GM18867 (cell line): Measurements from ENCODE around the gene CSTPP1.

Experiments
- ATAC-seq: cut with Tn5 transposase; IDR thresholded peaks from one replicate; pipeline ENCODE4 v1.9.1; 2021; ENCODE audit warnings: mild to moderate bottlenecking, moderate library complexity; ENCODE audit not compliant: unreplicated experiment

The CSTPP1 gene

DNA sequence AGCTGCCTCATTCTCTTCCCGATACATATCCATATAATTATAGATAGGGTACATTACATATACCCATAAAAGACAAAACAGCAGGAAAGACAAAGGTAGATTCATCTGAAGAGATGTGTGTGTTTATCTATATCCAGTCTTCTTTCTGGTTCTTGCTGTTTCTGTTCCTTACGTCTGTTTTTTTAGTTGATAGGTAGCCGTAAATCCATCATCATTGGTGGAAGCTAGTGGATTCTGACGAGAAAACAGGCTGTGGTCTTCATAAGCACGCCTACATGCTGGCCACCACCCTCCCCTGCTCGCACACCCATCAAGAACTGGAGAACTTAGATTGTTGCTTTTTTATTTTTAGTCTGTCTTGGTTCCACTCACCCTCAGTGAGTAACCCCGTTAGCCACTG is 188.5 kb downstream of the CSTPP1 start:
- ATAC-seq: no peak

DNA sequence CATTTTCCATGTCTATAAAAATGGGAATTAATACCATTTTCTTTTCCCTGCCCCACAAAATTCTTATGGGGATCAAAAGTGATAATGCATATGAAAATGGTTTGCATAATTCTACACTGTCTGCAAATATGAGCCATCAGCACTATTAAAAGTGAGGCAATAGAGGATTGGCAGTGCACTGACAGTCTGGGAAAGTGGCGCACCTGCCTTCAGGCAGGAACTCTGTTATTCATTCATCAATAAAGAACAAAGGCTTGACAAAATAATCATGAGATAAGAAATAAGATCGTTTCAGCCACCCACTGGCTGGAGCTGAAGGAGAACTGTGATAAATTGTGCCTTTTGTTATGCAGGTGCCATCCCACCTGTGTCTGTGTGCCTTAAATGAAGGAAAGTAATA is 190.7 kb downstream of the CSTPP1 start:
- ATAC-seq: no peak

DNA sequence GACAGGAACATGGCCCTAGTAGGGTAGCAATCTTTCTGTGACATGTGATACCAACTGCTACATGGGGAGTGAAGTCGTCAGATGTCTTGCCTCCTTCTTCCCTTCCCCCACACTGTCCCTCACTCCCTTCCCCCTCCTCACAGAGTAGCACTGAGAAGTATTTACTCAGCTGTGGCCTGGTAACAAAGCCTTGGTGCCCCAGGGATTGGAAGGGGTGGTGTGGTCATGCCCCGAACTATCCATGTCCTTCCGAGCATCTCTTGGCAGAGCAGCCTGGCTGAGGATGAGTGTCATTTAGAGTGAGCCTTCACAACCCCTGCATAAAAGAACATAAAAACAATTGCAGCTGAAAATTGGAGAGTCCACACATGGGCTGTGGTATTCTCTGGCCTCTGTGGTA is 194.0 kb downstream of the CSTPP1 start:
- ATAC-seq: no peak

DNA sequence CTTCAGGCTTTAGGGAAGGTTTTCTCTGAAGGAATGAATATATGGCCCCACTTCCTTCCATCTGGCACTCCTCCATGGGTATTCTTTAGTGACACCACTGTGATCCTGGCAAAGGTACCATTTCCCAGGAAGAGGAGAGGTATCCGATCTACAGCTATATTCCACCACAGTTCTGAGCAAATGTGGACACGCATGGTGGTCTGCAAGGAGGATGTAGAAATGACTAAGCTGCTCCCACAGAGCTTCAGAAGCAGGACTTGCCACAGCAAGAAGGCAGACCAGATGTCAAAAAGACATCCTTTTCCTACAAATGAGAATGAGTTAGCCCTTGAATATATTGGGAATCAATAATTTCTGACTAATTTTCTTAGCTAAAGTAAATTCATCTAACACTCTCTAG is 194.6 kb downstream of the CSTPP1 start:
- no peak for ATAC-seq

DNA sequence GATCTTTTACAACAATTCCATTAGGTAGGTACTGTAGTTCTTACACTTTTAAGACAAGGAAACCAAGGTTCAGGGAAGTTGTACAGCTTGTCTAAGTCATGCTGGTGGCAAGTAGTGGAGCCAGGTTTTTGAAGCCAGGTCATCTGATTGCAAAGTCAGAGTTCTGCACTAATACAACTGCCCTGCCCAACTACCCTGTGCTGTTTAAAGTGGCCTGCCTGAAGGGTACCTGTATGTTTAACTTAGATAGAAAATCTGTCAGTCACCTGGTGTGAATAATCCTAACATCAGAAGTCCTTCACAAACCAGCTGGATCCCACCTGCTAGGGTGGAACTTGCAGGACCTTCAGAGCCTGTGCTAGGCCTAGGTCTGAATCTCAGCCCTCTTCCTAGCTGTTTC is 195.9 kb downstream of the CSTPP1 start:
- ATAC-seq: no peak

DNA sequence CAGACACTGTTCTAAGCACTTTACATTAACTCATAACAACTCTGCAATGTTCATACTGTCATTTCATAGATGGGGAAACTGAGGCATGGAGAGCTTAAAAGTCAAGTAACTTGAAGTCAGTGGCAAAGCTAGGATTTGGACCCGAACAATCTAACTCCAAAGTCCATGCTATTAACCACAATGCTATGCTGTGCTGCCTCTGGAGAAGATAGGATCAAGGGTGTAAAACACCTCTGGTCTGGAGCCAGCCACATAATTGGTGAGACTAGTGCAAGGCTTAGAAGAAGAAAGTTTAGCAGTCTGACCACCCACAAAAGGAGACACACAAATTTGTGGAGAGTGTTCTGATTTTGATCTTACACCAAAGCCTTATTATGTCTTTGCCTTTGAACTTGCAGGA is 196.4 kb downstream of the CSTPP1 start:
- no peak for ATAC-seq

DNA sequence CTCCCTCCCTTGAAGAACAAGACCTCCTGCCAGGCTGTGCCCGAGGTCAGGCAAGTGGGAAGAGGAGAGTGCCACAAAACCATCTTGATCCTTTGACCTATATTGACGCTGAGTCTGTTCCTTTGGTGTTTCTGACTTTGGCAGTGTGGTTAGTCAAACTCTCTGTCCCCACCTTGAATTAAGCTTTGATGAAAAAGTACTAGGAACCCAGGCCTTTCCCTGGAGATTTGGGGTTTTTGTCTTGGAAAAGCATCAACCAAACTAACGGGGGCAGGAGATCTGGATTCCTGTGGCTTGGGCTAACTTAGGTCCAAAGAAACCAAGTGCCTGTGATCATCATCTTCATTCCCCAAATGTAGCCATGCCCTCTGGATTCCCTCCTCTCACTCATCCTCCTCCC is 199.8 kb downstream of the CSTPP1 start:
- no peak for ATAC-seq

DNA sequence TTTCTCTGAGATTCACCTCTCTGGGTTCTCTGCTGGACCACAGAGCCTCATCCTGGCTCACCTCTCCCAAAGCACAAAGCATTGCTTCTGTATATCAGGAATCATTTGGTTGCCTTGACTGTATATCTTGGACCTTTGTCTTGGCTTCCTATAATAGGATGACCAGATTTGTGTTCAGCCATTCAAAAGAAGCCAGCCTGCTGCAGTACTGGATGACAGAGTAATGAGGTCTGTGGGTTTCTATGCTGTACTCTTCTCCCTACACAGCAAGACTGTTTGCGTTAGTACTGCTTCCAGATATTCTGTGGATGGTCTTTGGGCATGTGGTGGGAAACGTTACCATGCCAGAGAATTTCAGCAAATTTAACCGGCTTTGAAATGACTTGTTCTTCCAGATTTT is 200.4 kb downstream of the CSTPP1 start:
- no peak for ATAC-seq

DNA sequence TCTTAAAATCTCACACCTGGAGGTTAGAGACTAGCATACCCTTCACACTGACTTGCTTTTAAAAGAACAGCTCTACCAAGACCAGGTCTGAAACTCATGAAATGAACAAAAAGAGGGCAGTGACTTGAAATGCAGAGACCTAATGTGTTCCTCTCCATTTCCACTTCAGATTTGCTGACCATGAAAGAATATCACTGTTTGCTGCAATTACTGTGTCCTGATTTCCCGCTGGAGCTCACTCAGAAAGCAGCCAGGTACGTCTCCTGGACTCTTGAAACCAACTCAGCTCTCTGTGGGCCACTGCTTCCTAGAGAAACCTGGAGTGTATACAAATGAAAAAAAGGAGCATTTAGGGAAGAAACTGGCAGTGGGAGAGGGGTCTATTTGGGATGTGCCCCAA is 200.9 kb downstream of the CSTPP1 start:
- ATAC-seq: no peak

DNA sequence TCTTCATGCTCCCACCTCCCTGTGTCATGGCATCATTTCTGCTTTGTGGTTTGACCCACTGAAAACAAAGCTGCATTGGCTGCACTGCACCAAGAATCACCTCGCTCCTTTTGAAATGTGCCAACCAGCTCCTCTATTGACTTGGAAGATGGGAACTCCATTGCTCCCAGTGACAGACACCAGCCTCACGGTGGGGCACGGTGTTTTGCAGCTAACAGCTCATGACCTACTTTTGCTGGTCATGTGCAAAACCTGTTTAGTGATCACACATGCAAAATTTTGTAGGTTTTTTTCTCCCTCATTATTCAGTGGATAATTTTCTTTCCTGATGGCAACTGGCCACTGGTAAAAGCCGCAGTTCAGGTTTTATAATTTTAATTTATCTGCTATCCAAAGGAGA is 203.3 kb downstream of the CSTPP1 start:
- no peak for ATAC-seq

DNA sequence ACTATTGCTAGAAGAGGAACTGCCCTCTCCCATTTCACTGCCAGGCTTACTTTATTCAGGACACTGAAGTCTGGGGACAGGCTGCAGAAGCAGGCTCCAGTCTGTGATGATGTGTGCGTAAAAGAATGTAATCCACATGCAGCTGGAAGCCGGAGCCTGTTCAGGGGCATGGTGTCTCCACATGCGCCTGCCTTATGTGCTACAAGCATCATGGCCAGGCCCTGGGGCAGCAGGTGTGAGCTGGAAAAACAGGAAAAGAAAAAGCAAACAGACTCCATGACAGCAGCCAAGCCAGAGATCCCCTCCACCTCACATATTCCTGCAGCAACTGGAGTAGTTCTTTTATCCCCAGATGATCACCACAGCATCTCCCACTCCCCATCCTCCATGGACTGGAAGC is 206.8 kb downstream of the CSTPP1 start:
- ATAC-seq: no peak

DNA sequence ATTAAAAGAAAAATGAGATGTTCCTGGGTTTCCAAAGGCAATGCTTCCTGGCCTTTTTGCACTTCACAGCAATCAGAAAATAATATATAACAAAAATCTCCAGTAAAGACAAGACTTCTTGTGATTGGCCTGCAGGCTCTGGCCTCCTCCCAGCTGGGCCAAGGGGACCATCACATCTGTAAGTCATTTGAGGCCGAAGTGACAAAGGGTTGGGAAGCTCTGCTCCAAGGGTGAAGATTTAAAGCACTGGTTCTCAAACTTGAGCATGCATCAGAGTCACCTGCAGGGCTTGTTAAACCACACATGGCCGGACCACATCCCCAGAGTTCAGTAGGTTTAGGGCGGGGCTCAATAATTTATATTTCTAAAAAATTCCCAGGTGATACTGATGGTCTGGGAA is 208.0 kb downstream of the CSTPP1 start:
- no peak for ATAC-seq

DNA sequence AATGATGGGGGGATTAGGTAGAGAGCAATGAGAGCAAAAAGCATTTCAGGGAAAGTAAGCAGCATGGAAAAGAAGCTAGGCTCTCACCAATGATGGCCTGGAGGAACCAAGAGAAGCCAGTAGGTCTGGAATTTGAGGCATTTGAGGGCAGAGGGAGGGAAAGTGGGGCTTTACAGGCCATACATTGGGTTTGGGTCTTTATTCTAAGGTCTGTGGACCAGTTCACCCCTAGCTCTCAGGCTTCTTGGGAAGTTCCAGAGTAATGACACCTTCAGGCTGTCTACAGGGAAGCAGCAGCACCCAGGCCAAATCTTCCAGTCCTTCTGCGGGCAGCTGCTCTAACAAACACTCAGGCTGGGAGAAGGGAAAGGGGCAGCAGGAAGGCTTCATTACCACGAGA is 210.7 kb downstream of the CSTPP1 start:
- ATAC-seq: no peak

DNA sequence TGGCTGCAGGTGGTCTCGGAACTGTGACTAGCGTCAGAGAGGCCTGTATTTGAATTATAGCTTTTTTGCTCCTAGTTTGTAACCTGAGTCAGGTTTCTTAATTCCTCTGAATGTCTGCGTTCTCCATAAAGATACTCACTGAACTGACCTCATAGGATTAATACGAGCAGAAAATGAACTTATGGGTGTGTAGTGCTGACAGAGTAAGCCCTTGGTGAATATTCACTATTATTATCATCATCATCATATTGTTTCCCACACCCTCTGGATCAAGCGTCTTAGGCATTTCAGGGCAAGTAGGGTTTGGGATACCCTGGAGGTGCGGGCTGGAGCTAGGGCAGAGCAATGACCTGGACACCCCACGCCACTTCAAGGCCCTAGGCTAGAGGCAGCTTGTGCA is 211.1 kb downstream of the CSTPP1 start:
- no peak for ATAC-seq

DNA sequence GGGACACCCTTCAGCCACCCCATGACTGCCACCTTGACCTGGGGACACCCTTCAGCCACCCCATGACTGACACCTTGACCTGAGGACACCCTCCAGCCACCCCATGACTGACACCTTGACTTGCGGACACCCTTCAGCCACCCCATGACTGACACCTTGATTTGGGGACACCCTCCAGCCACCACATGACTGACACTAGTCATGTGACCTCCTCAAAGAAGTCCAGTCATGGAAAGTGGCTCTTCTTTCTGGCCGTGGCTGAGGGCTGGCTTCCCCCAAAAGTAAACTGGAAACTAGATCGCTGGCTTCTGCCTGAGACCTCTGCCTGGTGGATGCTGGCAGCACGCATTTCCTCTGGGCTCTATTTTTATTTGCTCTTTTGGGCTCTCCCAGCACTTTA is 211.7 kb downstream of the CSTPP1 start:
- ATAC-seq: no peak

DNA sequence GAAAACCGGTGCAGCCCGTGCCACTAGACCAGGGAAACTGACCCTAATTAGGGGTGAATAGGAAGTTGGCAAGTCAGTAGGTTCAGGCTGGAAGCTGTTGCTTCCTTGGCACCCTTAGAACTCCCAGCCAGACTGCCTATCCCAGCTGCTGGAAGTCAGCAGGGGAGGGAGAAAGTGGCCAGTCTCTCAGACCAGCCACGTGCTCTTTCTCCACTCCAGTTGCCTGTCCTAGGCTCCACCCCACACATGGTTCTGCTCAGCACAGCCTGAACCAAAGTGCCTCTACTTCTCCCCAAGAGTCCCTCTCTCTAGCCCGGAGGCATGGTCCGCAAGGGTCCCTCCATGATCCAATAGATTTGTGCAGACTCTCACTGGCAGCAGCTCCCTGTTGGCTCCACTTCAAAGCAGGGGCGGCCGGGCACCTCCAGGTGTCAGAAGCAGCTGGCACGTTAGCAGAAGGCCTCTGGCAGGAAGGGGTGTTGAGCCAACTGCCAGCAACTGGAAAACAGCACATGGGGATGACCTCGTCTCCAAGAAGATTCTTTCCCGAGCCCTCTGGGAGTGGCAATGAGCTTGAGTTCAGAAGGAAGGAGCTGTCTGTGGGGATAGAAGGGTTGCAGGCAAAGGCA is 212.5 kb downstream of the CSTPP1 start:
- ATAC-seq: no peak

DNA sequence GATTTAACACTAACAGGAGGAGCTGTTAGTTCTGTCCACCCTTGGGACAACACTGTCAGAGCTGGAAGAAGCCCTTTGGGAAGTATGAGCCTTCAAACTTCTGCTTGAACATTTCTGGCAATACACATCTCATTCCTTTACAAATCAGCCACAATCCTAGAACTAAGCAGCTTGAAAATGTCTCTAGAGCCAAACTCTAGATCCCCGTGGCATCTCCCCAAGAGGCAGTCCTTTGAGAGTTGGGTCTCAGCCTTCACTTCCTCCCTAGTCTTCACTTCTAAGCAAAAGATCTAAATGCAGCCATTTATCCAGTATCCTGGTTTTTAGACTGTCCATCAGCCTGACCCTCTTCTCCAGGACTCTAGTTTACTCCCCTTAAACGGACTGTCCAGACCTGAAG is 213.2 kb downstream of the CSTPP1 start:
- ATAC-seq: no peak

DNA sequence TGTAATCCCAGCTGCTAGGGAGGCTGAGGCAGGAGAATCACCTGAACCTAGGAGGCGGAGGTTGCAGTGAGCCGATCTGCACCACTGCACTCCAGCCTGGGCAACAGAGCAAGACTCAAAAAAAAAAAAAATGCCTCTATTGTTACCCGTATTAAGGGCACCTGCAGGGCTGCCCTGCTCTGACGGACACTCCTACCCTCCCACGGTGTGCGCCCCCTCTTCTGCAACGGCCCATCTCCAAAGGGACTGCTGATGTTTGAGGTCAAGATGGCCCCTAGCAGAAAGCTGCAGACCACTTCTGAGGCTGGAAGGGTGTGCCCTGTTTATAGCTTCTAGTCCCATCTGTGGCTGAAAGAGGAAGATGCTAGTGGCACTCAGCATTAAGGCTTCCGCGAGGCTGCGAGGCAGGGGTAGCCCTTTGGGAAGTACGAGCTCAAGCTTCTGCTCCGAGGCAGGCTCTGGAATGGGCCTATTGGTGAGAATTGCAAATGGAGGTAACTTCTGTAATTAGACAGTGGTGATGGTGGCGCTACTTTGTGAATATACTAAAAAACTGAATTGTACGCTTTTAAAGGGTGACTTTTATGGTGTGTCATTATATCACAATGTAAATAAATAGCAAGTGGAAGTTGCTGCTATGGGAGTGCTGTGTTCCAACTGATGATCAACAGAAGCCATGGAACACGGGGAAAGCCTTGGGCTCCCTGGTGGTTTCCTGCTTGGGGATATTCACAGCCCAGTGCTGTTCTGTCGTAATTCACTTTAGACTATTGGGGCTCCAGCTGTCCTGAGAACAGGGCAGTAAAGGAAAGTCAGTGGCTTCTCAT is 215.8 kb downstream of the CSTPP1 start:
- no peak for ATAC-seq

DNA sequence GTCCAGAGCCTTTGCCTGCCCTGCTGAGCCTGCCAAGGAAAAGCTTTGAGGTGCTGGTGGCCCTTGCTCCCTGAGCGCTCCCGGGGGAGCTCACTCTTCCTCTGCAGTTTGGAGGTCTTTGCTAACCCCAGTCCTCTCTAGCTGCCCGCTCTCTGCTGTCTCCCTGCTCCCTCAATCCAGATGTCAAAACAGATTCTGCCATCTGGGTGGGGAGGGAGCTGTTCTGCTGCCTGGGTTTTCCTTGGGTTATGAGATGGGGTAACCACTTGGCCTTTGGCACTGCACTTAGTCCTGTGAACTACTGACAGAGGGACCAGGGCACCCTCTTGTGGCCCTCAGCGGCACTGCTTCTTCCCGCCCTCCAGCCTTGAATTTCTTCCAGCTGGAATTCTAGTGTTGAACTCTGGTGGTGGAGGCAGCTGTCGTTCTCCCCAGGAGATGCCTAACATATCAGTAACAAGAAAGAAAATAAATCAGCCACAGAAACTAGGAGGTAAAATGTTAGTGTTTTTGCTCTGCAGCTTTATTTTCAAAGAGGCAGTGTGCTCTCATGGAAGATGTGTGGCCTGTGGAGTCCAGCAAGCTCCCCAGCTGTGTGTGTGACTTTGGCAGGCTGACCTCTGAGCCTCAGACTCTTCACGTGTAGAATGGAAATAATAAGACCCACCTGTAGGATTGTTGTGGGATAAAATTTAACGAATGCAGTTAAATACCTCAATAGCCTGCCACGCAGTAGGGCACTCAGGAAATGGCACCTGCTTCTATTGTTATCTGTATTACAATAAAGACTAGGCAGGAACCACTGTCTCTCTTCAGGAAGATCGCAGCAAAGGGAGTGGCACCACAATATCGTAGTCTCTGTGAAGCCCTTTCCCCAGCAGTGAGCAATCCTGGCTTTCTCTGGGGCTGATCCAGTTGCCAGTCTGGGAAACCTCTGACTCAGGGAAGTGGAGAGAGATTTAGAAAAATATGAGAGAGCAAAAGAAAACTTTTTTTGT is 216.7 kb downstream of the CSTPP1 start:
- no peak for ATAC-seq

DNA sequence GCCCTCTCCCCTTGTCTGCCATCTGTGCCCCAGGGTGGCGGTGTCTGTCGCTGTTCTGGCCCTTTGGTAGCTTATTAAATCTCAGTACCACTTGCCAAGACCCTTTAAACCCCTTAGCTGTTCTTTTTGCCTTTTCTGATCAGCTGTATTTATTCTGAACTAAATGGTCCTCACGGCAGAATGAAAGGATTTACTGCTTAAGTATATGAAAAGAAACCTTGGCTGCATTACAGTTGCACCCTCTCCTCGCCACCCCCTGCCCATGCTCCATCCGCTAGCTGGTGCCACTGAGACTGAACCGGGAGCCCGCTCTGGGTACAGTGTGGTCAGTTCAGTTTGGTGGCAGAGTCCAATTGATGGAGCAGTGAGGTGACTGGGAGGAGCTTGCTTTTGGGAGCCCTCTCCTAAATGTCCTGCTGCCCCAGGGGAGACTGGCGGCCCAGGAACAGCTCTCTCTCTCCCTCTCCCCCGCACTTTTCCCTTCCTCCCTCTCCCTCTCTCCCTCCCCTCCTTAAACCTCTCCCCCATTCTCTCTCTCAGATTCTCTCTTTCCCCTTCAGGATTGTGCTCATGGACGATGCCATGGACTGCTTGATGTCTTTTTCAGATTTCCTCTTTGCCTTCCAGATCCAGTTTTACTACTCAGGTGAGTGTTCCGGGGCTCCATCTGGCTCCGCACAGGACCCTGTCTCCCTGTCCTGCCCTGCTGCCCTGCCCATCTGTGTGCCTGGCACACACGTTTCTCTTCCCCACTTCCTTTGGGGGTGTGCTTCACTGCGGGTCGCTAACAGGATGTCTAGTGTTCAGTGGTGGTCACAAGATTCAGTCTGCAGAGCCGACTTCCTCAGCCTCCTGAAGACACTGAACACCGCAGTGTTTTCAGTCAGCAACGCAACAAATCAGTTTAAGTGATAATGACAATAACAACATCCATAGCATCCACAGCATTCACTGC is 218.3 kb downstream of the CSTPP1 start:
- no peak for ATAC-seq
